Esophagus squamous epithelium (tissue), 4 donors: ENCODE results near the gene ASIC3.

Experiments
- POLR2A ChIP-seq, 4 donors: fragments of 450-650 bp; IDR thresholded peaks; one replicate each; pipeline ENCODE4 v1.6.1; 2017; ENCODE audit warnings: antibody characterized with exemption in 4 of 4, mild to moderate bottlenecking in 4 of 4, moderate library complexity in 3 of 4
- TF ChIP-seq, protein P1 (sequence below), 6 experiments: fragments of 450-650 bp in 4 of 6; fragments of 200-600 bp in 2 of 6; sonication (generic) in 2 of 6; IDR thresholded peaks; one replicate each; pipeline ENCODE4 v1.5.1; 2016 to 2019; ENCODE audit warnings: antibody characterized with exemption in 6 of 6, mild to moderate bottlenecking in 4 of 6, moderate library complexity in 4 of 6

DNA sequence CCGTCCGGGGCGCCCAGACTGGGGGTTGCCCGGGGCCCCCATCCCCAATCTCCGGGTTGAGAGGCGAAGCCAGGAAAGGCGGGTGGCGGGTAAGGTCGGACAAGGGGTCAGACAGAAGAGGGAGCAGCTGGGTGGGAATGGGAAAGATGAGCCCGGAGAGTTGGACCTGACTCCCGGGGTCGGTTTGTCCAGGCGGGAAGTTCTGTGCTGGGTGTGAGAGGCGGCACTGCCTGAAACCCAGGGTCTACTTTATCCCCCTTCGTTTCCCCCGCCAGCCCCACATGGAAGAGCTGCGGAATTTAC lies 11.7 kb downstream of the ASIC3 start:
- TF ChIP-seq, protein P1, sequence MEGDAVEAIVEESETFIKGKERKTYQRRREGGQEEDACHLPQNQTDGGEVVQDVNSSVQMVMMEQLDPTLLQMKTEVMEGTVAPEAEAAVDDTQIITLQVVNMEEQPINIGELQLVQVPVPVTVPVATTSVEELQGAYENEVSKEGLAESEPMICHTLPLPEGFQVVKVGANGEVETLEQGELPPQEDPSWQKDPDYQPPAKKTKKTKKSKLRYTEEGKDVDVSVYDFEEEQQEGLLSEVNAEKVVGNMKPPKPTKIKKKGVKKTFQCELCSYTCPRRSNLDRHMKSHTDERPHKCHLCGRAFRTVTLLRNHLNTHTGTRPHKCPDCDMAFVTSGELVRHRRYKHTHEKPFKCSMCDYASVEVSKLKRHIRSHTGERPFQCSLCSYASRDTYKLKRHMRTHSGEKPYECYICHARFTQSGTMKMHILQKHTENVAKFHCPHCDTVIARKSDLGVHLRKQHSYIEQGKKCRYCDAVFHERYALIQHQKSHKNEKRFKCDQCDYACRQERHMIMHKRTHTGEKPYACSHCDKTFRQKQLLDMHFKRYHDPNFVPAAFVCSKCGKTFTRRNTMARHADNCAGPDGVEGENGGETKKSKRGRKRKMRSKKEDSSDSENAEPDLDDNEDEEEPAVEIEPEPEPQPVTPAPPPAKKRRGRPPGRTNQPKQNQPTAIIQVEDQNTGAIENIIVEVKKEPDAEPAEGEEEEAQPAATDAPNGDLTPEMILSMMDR (IDR thresholded peaks at IDR 0.05), result no peak
- TF ChIP-seq POLR2A (IDR thresholded peaks at IDR 0.05), result no peak
